AG04450 (cell line): ENCODE measurements around the gene SHFL. TPM values are rescaled to one million over a fixed set of nuclear protein-coding genes. Genes with fewer than 3 reads are reported as not detected.
A peak's percentile ranks its signal among the peaks of the same experiment; 100 is the strongest.

Experiments used
- CTCF ChIA-PET: fragments of 300-600, 350-600 bp; formaldehyde crosslinking; extraction: SDS; loops from one replicate; lab custom pipeline; 2022; ENCODE audit warnings: antibody characterized with exemption, inconsistent platforms; lab: Charles Lee
- POLR2A ChIA-PET: fragments of 350-600 bp; formaldehyde crosslinking; extraction: SDS; loops from one replicate; lab custom pipeline; 2021; ENCODE audit warnings: antibody characterized with exemption, inconsistent platforms; lab: Yijun Ruan, JAX
- DNase-seq: peaks from one replicate; pipeline ENCODE4 v3.0.0-alpha.2; 2011; ENCODE audit warnings: low read depth, low spot score
- H3K27ac ChIP-seq: one replicate; pipeline ENCODE4 v1.5.1; 2012; ENCODE audit warnings: low read depth, low read length, control low read depth
- H3K27me3 ChIP-seq: one replicate; pipeline ENCODE4 v1.6.0; 2012; ENCODE audit warnings: low read length; ENCODE audit not compliant: control insufficient read depth, insufficient read depth
- H3K4me3 ChIP-seq: 2 replicates; pipeline ENCODE4 v1.5.1; 2011; ENCODE audit warnings: mild to moderate bottlenecking, low read depth, low read length, control low read depth
- H3K9me3 ChIP-seq: 2 replicates; pipeline ENCODE4 v1.5.1; 2012; ENCODE audit warnings: low read length; ENCODE audit not compliant: control insufficient read depth, insufficient read depth
- polyA minus RNA-seq: library from RNA; depleted of rRNA, polyadenylated mRNA; stranded (reverse); fragments of >200 nt; gene quantifications from 2 replicates; pipeline ENCODE4 v1.2.3, GENCODE V29; 2011; rRNA and poly(A)+ RNA removed
- polyA plus RNA-seq: library from polyadenylated mRNA; depleted of rRNA; stranded (reverse); fragments of >200 nt; gene quantifications from 2 replicates; pipeline ENCODE4 v1.2.3, GENCODE V29; 2011; rRNA removed
- TF ChIP-seq, protein P1 (sequence below): IDR thresholded peaks from 2 replicates; pipeline ENCODE4 v1.5.1; 2011; ENCODE audit warnings: low read depth, low read length, control low read depth, inconsistent platforms

Gene SHFL
- polyA plus RNA-seq (25.0 and 25.9 TPM in 2 replicates), polyA minus RNA-seq (15.6 and 22.6 TPM in 2 replicates)

GRCh38 chr19:10085641-10086590, at the start of gene SHFL:
SHFL (plus strand) TSS chr19:10086317; CDS start chr19:10086428, 111 bp downstream.
- Histone ChIP-seq H3K27ac (no peak within 1 kb of the TSS), H3K9me3 (peaks cover under 1% of the 10 kb centered on the region; the same call in 1 of the 2 replicates), H3K27me3 (no peaks in the 10 kb centered on the region), H3K4me3 (peak within 1 kb of the TSS; percentile 92)
- CTCF ChIA-PET = interaction anchor here (3.4 kb wide), 1 partner anchor 58 kb away, joined by 12 read pairs; no protein-coding TSS in a partner anchor
- TF ChIP-seq, protein P1, sequence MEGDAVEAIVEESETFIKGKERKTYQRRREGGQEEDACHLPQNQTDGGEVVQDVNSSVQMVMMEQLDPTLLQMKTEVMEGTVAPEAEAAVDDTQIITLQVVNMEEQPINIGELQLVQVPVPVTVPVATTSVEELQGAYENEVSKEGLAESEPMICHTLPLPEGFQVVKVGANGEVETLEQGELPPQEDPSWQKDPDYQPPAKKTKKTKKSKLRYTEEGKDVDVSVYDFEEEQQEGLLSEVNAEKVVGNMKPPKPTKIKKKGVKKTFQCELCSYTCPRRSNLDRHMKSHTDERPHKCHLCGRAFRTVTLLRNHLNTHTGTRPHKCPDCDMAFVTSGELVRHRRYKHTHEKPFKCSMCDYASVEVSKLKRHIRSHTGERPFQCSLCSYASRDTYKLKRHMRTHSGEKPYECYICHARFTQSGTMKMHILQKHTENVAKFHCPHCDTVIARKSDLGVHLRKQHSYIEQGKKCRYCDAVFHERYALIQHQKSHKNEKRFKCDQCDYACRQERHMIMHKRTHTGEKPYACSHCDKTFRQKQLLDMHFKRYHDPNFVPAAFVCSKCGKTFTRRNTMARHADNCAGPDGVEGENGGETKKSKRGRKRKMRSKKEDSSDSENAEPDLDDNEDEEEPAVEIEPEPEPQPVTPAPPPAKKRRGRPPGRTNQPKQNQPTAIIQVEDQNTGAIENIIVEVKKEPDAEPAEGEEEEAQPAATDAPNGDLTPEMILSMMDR = no peak
- DNase-seq = no peak
- POLR2A ChIA-PET = interaction anchor here (1.0 kb wide), 1 partner anchor 11 kb away, joined by 4 read pairs; no protein-coding TSS in a partner anchor

DNA sequence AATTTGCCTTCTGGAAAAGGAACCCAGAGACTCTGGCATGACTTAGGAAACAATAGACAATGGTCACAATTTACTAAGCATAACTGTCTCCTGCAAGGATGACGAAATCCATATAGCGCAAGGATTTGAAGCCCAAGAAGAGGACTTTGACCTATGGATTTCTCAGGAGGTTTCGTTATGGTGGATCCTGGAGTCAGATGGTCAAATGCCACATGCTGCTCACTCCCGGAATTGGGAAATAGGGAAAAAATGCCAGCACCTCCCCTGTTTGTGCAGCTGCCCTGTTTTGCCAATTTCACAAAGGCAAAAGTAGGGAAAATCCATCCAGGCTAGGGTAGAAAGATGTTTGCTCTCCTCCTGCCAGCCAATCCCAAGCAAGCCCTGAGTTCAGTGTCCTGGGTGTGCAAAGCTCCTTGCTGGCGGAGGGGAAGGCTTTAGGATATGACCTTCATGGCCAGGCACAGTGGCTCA, 49.5 kb upstream of the SHFL start:
- no peak for DNase-seq

DNA sequence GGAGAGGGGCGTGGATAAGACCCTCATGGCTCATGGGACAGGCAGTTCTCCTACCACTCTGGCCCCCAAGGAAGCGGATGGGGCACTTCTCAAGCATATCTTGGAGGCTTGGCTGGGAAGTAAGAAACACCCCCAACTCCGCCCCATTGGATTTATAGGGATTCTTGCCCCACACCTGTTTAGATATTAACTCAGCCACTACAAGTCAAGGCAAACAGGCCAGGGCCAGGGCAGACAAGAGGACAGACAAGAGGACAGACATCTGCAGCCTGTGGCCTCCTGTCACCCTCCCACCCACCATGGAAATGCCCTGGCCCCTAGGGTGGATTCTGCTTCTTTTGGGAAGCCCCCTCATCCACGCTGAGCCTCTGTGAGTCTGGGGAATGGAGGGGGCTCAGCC, 48.8 kb upstream of the SHFL start:
- POLR2A ChIA-PET = no interaction called here
- H3K9me3 ChIP-seq = peaks cover 13% of the 10 kb centered on the region
- H3K27me3 ChIP-seq = peaks cover 38% of the 10 kb centered on the region
- no peak for DNase-seq
- TF ChIP-seq, protein P1 = no peak
- H3K27ac ChIP-seq = no peak overlapping the region
- no peak overlapping the region for H3K4me3 ChIP-seq
- CTCF ChIA-PET = interaction anchor here (2.3 kb wide), 1 partner anchor 10 kb away, joined by 8 read pairs; no protein-coding TSS in a partner anchor

More for the DNA sequence above, 49.5 kb upstream of the SHFL start:
- H3K27ac ChIP-seq = no peak overlapping the region
- TF ChIP-seq, protein P1 = no peak
- POLR2A ChIA-PET = no interaction called here
- peaks cover 42% of the 10 kb centered on the region for H3K27me3 ChIP-seq
- CTCF ChIA-PET = interaction anchor here (2.3 kb wide), 1 partner anchor 9 kb away, joined by 8 read pairs; no protein-coding TSS in a partner anchor
- H3K9me3 ChIP-seq = peaks cover 6% of the 10 kb centered on the region
- no peak overlapping the region for H3K4me3 ChIP-seq

DNA sequence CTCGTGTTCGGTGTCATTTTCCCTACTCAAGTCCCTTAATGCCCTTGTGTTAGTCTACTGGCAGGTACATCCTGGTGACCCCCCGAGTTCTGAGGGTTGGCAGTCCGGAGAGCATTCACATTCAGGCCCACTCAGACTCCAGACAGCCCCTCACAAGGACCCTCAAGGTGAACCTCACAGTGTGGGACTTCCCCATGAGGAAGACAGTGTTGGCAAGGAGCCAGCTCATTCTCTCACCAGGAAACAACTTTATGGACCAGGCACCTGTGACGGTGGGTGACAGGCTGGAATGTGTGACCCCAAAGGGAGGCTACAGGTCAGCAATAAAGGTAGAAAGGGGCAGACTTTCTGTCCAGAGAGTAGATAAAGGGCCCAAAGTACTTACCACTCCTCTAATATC, 48.3 kb upstream of the SHFL start:
- no peak for DNase-seq
- ChIA-PET CTCF (interaction anchor here (2.3 kb wide), 1 partner anchor 10 kb away, joined by 8 read pairs; no protein-coding TSS in a partner anchor), POLR2A (no interaction called here)
- Histone ChIP-seq H3K9me3 (peaks cover 18% of the 10 kb centered on the region), H3K27me3 (peaks cover 38% of the 10 kb centered on the region), H3K4me3 (no peak overlapping the region), H3K27ac (no peak overlapping the region)
- TF ChIP-seq, protein P1 = no peak
